Endothelial cell of umbilical vein (primary cell): ENCODE measurements around the gene CHRNA9. TPM values are rescaled to one million over a fixed set of nuclear protein-coding genes. Genes with fewer than 3 reads are reported as not detected.

Experiments used
- BruUV-seq: library from RNA; stranded (reverse); fragments of 400-500 nt; replicated peaks from 2 replicates; lab custom pipeline; 2021; lab: Mats Ljungman, UMichigan
- CTCF ChIA-PET: fragments of 300-600, 350-600 bp; sonication (Branson Sonifier 250); formaldehyde crosslinking; loops from one replicate; lab custom pipeline; 2021; ENCODE audit warnings: antibody characterized with exemption, inconsistent platforms; lab: Charles Lee
- POLR2A ChIA-PET: fragments of 300-600, 350-600 bp; sonication (Branson Sonifier 250); formaldehyde crosslinking; loops from one replicate; lab custom pipeline; 2021; ENCODE audit warnings: antibody characterized with exemption, inconsistent platforms; lab: Charles Lee
- DNase-seq: peaks from one replicate; pipeline ENCODE4 v3.0.0-alpha.2; 2011; ENCODE audit warnings: low read depth, low spot score
- FAIRE-seq: peaks from 2 replicates; lab custom pipeline; 2011; peaks lifted over from hg19 to GRCh38; lab: Jason Lieb, UNC
- H2AFZ ChIP-seq: 2 replicates; pipeline ENCODE4 v1.6.0; 2012; ENCODE audit warnings: low read depth, low read length, control low read depth, inconsistent platforms
- H3K27ac ChIP-seq: 2 replicates; pipeline ENCODE4 v1.5.1; 2011; ENCODE audit warnings: low read depth, mild to moderate bottlenecking, control low read depth, low read length, moderate library complexity; ENCODE audit not compliant: insufficient read depth
- H3K27me3 ChIP-seq, 2 experiments: 2 replicates each; pipeline versions ENCODE4 v1.6.0 to v1.6.1; 2011; ENCODE audit warnings: low read length in 2 of 2, mixed read lengths in 1 of 2; ENCODE audit not compliant: control insufficient read depth in 2 of 2, insufficient read depth in 2 of 2
- H3K36me3 ChIP-seq, 2 experiments: 2 replicates in 1 of 2; 3 replicates in 1 of 2; pipeline ENCODE4 v1.5.1; 2011; ENCODE audit warnings: low read length in 2 of 2, mild to moderate bottlenecking in 1 of 2, moderate library complexity in 1 of 2; ENCODE audit not compliant: control insufficient read depth in 2 of 2, insufficient read depth in 2 of 2; ENCODE audit errors: extremely low read depth in 1 of 2
- H3K4me1 ChIP-seq: 3 replicates; pipeline ENCODE4 v1.5.1; 2011; ENCODE audit warnings: mild to moderate bottlenecking, low read length; ENCODE audit not compliant: control insufficient read depth, insufficient read depth; ENCODE audit errors: extremely low read depth
- H3K4me2 ChIP-seq: 2 replicates; pipeline ENCODE4 v1.6.1; 2011; ENCODE audit warnings: low read length, control low read depth, mixed read lengths; ENCODE audit not compliant: insufficient read depth
- H3K4me3 ChIP-seq, 3 experiments: fragments of 200-600 bp in 1 of 3; sonication (generic), shearing (Covaris generic) in 1 of 3; replicated peaks in 1 of 3; 2 replicates each; pipeline ENCODE4 v1.5.1; 2011 to 2016; ENCODE audit warnings: control low read depth in 3 of 3, low read length in 3 of 3, mild to moderate bottlenecking in 2 of 3, inconsistent platforms in 1 of 3, low read depth in 1 of 3, moderate library complexity in 1 of 3; ENCODE audit not compliant: insufficient read depth in 1 of 3
- H3K79me2 ChIP-seq: 2 replicates; pipeline ENCODE4 v1.6.0; 2012; ENCODE audit warnings: low read length, inconsistent platforms; ENCODE audit not compliant: control insufficient read depth, insufficient read depth
- H3K9ac ChIP-seq: replicated peaks from 2 replicates; pipeline ENCODE3; 2011; ENCODE audit warnings: low read length, control low read depth; ENCODE audit not compliant: insufficient read depth; ENCODE audit errors: extremely low read depth
- H3K9me1 ChIP-seq: replicated peaks from 3 replicates; pipeline ENCODE4 v1.6.0; 2011; ENCODE audit warnings: mild to moderate bottlenecking, low read length; ENCODE audit not compliant: control insufficient read depth, insufficient read depth; ENCODE audit errors: extremely low read depth
- H3K9me3 ChIP-seq: replicated peaks from 2 replicates; pipeline ENCODE4 v1.5.1; 2012; ENCODE audit warnings: low read length, inconsistent platforms; ENCODE audit not compliant: control insufficient read depth, insufficient read depth
- H4K20me1 ChIP-seq: replicated peaks from 2 replicates; pipeline ENCODE3; 2011; ENCODE audit warnings: mild to moderate bottlenecking, low read length; ENCODE audit not compliant: control insufficient read depth, insufficient read depth; ENCODE audit errors: extremely low read depth
- CTCF ChIP-seq, 2 donors: IDR thresholded peaks; 1 replicate in 1 of 2; 2 replicates in 1 of 2; pipeline ENCODE4 v1.5.1; 2011; ENCODE audit warnings: low read length in 2 of 2, mild to moderate bottlenecking in 2 of 2, moderate library complexity in 2 of 2, control low read depth in 1 of 2, inconsistent platforms in 1 of 2, low read depth in 1 of 2; ENCODE audit not compliant: insufficient read depth in 1 of 2; ENCODE audit errors: extremely low read depth in 1 of 2
- EZH2 ChIP-seq: IDR thresholded peaks from 2 replicates; pipeline ENCODE4 v1.6.1; 2012; ENCODE audit warnings: borderline replicate concordance, low read depth, mild to moderate bottlenecking, moderate library complexity, low read length, inconsistent platforms; ENCODE audit not compliant: severe bottlenecking
- FOS ChIP-seq: IDR thresholded peaks from 2 replicates; pipeline ENCODE4 v1.6.1; 2011; ENCODE audit warnings: mild to moderate bottlenecking, low read length, moderate library complexity, borderline replicate concordance; ENCODE audit not compliant: insufficient read depth
- GATA2 ChIP-seq: IDR thresholded peaks from 2 replicates; pipeline ENCODE4 v1.7.0; 2011; ENCODE audit warnings: low read depth, mild to moderate bottlenecking, moderate library complexity, mixed read lengths, low read length; ENCODE audit not compliant: insufficient read length, insufficient read depth
- JUN ChIP-seq: IDR thresholded peaks from 2 replicates; pipeline ENCODE4 v1.6.1; 2011; ENCODE audit warnings: borderline replicate concordance, low read depth; ENCODE audit not compliant: insufficient read length, insufficient read depth
- MAX ChIP-seq: IDR thresholded peaks from 2 replicates; pipeline ENCODE4 v1.6.1; 2011; ENCODE audit not compliant: insufficient read depth, insufficient read length
- MYC ChIP-seq: IDR thresholded peaks from one replicate; pipeline ENCODE4 v1.6.1; 2011; ENCODE audit warnings: mild to moderate bottlenecking, low read depth, low read length
- POLR2A ChIP-seq: IDR thresholded peaks from 2 replicates; pipeline ENCODE4 v1.6.1; 2012; ENCODE audit warnings: low read depth, mild to moderate bottlenecking, control low read depth, low read length
- POLR2AphosphoS5 ChIP-seq: IDR thresholded peaks from 2 replicates; pipeline ENCODE4 v1.6.1; 2012; ENCODE audit warnings: low read depth, mild to moderate bottlenecking, control low read depth, low read length, moderate library complexity; ENCODE audit not compliant: insufficient read depth
- dilution Hi-C: fragments of 300-500 bp; cut with MboI; formaldehyde crosslinking; loops from one replicate; pipeline ENCODE4 v1.15.0; 2019; ENCODE audit warnings: low sequenced_read_pairs; ENCODE audit not compliant: extremely low pct_ligation_motif_present
- intact Hi-C: fragments of 100-400 bp; cut with micrococcal nuclease; formaldehyde crosslinking; loops from one replicate; pipeline ENCODE4 v1.10.0; 2022
- polyA plus RNA-seq, 4 experiments: library from polyadenylated mRNA; depleted of rRNA in 3 of 4; stranded (reverse) in 3 of 4; unstranded in 1 of 4; fragments of >200 nt; gene quantifications; 2 replicates each; pipeline versions ENCODE4 v1.2.1 to v1.2.3, GENCODE V29; 2011 to 2012; ENCODE audit warnings: missing spikeins in 1 of 4
- total RNA-seq: library from RNA; stranded (reverse); gene quantifications from 2 replicates; pipeline ENCODE4 v1.2.3, GENCODE V29; 2021

Gene CHRNA9
- total and polyA plus RNA-seq, 2 donors (not counting 3 experiments of a cell fraction or from before 2014, with no cell fraction given) = not detected

- no peaks in the 10 kb centered on the region for H3K9me1 ChIP-seq
- no peak overlapping the region for H3K27ac ChIP-seq
- DNase-seq (no peak), FAIRE-seq (no peak)
- no peaks in the 10 kb centered on the region for H3K36me3 ChIP-seq
- H3K4me3 ChIP-seq = no peak overlapping the region
- H3K4me1 ChIP-seq = no peaks in the 10 kb centered on the region
- TF ChIP-seq EZH2 (no peak), POLR2A (no peak), CTCF (IDR thresholded peaks at IDR 0.05; ENCODE audit: extremely low read depth in 1 of 2, insufficient read depth in 1 of 2, low read depth in 1 of 2, low read length in 2 of 2) (no peak), JUN (no peak), FOS (no peak), GATA2 (no peak), MYC (no peak), MAX (no peak), POLR2AphosphoS5 (no peak)
- H3K9me3 ChIP-seq = no peaks in the 10 kb centered on the region
- CTCF ChIA-PET = no interaction called here
- BruUV-seq = no TSS peak
- H3K4me2 ChIP-seq = no peak overlapping the region
- H2AFZ ChIP-seq = no peak overlapping the region
- H3K79me2 ChIP-seq = no peaks in the 10 kb centered on the region
- H3K9ac ChIP-seq = no peak overlapping the region
- no peaks in the 10 kb centered on the region for H4K20me1 ChIP-seq
- dilution Hi-C loops = no loop called here
- H3K27me3 ChIP-seq = peaks cover 0 to 3% of the 10 kb centered on the region in 2 experiments
- intact Hi-C loops = no loop called here
- POLR2A ChIA-PET = no interaction called here
These were observed 22.6 kb downstream of the CHRNA9 start for GRCh38 chr4:40357738-40358137.
